Epidermal melanocyte (primary cell): ENCODE results near the gene ARHGAP11A.
"Not testable (repeated sequence)": the region's sequence is repeated elsewhere in the genome, so short reads cannot be mapped to it uniquely, and the experiment has no call there.

Experiments used
- DNase-seq: peaks from one replicate; pipeline ENCODE4 v3.0.0; 2011; ENCODE audit warnings: low spot score; ENCODE audit not compliant: insufficient read length

Gene ARHGAP11A, protein sequence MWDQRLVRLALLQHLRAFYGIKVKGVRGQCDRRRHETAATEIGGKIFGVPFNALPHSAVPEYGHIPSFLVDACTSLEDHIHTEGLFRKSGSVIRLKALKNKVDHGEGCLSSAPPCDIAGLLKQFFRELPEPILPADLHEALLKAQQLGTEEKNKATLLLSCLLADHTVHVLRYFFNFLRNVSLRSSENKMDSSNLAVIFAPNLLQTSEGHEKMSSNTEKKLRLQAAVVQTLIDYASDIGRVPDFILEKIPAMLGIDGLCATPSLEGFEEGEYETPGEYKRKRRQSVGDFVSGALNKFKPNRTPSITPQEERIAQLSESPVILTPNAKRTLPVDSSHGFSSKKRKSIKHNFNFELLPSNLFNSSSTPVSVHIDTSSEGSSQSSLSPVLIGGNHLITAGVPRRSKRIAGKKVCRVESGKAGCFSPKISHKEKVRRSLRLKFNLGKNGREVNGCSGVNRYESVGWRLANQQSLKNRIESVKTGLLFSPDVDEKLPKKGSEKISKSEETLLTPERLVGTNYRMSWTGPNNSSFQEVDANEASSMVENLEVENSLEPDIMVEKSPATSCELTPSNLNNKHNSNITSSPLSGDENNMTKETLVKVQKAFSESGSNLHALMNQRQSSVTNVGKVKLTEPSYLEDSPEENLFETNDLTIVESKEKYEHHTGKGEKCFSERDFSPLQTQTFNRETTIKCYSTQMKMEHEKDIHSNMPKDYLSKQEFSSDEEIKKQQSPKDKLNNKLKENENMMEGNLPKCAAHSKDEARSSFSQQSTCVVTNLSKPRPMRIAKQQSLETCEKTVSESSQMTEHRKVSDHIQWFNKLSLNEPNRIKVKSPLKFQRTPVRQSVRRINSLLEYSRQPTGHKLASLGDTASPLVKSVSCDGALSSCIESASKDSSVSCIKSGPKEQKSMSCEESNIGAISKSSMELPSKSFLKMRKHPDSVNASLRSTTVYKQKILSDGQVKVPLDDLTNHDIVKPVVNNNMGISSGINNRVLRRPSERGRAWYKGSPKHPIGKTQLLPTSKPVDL

DNA sequence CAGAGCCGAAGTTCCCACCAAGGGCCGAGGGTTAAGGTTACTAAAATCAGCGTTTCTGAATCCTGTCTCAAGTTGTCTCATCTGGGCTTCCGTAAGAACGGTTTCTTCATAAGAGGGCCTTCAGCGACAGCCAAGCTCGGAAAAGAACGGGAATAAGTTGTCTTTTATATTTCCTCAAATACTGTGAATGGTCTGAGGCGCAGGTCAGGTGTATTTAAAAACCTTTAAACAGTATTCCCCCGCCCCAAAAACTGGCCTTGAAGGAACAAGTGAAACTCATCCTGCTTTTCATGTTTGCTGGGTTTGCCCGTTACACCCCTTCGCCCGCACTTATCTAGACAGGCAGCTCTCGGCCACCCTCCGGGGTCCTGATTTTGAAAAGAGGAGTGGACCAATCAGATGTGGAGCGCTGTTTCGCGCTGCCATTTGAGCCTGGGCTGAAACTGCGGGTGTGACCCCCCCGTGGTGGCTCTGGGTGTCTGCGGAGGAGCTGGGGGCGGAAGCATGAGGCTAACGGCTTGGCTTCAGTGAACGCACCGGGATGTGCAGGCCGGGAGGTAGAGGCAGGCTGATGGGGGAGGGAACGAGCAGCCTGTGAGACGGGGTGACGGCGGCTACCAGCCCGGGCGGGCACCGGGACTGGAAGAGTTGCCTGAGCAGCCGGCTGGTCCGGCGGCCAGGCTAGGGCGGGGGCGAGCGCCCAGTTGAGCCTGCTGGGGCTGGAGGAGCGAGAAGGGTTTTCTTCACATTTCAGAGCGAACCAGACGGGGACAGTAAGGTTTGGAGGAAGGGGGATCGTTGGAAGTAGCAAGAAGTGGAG lies at the start of gene ARHGAP11A:
Gene ARHGAP11A, plus strand, starts transcription at position 454 of the 820 bp plus-strand sequence. CDS start 708 bp downstream, outside the sequence.
- DNase-seq, result peak; percentile 32

DNA sequence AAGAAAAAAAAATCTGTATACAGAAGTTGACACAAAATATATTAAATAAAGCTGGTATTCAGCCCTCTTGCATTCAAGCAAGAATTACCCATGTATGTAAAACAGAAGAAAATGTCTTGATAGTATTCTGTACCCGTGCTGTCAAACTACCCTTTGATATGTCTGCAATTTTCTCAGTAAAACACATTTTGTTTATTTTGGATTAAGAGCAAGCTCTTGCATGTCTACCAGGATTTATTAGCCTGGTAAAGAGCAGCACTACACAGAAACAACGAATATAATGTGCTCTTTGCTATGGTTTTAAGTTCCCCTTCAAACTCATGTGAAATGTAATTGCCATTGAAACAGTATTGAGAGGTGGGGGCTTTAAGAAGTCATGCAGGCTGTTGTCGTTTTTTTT lies 46.3 kb upstream of the ARHGAP11A start:
- not testable (repeated sequence) for DNase-seq

DNA sequence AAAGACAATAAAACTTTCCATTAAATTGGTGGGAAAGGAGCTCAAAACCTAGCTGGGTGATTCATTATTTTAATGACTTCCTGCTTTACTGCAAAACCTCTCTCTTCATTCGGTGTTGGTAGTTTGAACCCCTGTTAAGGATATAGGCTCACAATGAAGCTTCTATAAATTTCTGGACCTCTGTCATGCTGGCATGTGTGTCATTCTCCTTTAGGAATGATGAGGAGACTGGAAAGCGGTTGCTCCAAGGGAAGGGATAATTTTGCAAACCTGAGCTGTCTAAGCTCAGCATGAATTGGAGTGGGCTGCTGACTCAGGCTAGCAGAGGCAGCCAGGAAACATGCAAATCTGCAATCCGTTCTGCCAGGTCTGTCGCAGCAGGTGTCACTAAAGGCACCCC lies 36.8 kb upstream of the ARHGAP11A start:
- not testable (repeated sequence) for DNase-seq

DNA sequence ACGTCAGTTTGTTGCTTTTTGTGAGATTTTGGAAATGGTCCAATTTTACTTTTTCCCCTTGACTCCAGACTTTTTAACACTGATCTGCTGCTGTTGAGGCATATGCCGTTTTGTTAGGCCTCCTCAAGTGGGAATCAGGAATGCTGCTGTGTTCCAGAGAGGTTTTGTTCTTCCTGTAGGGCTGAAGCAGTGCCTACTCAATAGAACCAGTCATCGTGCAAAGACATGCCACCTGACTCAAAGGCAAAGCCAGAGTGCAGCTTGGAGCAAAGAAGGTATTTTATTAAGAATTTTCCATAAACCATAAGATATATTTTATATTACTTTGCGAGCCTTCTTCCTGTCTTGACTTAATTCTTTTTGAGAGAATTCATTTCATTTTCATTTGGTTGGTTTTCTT lies 29.5 kb upstream of the ARHGAP11A start:
- DNase-seq, result not testable (repeated sequence)

- not testable (repeated sequence) for DNase-seq
These were observed 22.2 kb upstream of the ARHGAP11A start, which contains the start of gene GOLGA8N for GRCh38 chr15:32593151-32593550. Gene GOLGA8N (plus strand): TSS chr15:32593456.

DNA sequence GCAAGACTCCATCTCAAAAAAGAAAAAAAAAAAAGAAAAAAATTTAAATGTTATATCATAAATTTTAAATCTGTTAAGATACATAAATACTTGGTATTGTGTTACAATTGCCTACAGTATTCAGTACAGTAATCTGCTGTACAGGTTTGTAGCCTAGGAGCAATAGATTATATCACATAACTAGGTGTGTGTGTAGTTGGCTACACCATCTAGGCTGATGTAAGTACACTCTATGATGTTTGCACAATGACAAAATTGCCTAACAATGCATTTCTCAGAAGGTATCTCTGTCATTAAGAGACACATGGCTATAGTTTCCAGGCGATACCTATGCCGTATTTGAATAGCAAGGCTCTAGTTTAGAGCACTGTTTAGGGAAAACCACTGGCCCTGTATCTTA lies 5.8 kb upstream of the ARHGAP11A start:
- not testable (repeated sequence) for DNase-seq

DNA sequence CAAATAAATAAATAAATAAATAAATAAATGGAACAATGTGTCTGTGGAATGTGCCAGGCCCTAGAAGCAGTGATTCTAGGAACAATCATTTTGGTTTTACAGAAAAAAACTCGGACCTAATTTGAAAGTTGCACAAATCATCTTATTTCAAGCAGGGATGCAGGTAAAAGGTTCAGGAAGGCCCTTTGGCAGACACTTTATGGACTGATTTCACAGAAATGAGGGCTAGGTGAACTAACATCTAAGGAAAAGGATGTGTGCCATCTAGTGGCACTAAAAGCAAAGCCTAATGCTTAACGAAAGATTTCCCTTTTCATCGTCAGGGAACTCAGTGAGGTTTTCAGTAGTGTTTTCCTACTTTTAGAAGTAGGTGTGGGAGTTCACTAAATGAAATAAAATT lies 4.6 kb upstream of the ARHGAP11A start:
- not testable (repeated sequence) for DNase-seq

DNA sequence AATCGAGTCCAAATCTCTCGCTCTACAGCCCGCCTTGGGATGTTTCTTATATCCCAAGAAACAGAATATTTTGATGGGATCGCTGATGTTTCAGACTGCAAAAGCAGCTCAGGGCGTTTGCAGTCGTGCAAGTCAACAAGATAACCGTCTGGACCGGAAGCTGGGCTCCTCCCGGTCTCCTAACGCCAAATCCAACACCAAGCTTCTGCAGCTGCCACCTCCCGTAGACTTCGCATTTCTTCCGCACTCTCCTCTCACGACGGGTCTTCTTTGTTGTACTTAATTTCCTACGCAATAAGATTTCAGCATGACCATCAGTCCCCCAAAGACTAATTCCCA lies 623 bp upstream of the ARHGAP11A start:
- not testable (repeated sequence) for DNase-seq

DNA sequence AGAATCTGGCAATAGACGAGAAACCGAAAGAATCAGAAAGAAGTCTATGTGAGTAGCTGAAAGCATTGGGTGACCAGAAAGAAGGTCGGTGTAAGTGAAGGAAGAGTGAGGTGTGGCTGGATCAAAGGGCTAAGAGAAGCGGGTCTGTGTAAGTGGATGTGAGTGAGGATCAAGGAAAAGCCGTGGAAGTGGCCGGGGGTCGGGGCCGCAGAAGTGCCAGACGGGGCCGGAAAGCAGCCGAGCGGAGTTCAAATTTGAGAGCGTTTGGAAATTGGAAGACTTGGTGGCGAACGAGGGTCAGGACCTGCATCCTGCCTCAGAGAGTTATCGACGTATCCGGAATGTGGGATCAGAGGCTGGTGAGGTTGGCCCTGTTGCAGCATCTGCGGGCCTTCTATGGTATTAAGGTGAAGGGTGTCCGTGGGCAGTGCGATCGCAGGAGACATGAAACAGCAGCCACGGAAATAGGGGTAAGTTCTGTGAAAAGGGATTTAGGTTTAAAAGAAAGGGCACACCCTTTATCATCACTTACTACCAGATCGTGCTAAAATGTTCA lies 645 bp downstream of the ARHGAP11A start:
- DNase-seq, result not testable (repeated sequence)

GRCh38 chr15:32636410-32636809 lies 21.1 kb downstream of the ARHGAP11A start:
- DNase-seq, result no peak

GRCh38 chr15:32636908-32637567 lies 21.7 kb downstream of the ARHGAP11A start:
- DNase-seq, result no peak

DNA sequence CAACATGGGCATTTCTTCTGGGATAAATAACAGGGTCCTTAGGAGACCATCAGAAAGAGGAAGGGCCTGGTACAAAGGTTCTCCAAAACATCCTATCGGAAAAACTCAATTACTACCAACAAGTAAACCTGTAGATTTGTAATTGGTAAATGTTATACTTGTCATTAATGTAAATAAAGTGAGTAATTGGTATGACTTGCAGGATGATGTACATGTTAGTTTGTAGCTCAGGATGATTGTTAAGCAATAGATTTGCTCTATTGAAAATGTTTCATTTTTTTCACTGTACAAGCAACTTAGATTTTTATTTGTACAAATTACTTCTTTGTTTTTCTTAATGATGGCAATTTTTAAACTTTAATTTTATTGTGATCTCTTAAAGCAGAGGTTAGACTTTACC lies 22.4 kb downstream of the ARHGAP11A start:
- DNase-seq, result no peak

DNA sequence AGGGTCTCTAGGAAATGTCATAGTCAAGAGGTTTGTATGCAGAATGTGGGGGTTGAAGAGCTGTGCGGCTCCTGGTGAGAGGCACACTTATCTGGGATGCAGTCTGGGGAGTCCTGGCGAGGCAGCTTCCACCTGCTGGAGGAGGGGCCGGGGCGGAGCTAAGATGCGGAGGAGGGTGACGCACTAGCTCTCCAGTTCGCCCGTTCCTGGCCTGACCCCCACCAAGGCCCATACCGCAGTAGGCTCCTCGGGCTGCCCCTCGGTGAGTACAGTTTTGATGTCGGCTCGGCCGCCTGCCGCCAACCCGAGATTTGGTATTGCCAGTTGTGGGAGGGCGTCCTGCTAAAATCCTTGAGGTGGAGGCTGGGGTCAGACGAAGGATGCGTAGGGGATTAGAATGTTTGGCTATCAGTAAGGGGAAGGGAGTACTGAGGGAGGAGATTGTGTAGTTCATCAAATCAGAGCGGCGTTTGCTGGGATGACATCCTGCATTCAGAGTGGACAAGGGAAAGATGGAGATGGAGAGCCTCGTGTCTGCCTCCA lies 26.3 kb downstream of the ARHGAP11A start, which contains the start of gene SCG5:
Gene SCG5, plus strand, starts transcription at position 194 of the 543 bp plus-strand sequence. CDS start 1,883 bp downstream, outside the sequence.
- DNase-seq, result no peak

DNA sequence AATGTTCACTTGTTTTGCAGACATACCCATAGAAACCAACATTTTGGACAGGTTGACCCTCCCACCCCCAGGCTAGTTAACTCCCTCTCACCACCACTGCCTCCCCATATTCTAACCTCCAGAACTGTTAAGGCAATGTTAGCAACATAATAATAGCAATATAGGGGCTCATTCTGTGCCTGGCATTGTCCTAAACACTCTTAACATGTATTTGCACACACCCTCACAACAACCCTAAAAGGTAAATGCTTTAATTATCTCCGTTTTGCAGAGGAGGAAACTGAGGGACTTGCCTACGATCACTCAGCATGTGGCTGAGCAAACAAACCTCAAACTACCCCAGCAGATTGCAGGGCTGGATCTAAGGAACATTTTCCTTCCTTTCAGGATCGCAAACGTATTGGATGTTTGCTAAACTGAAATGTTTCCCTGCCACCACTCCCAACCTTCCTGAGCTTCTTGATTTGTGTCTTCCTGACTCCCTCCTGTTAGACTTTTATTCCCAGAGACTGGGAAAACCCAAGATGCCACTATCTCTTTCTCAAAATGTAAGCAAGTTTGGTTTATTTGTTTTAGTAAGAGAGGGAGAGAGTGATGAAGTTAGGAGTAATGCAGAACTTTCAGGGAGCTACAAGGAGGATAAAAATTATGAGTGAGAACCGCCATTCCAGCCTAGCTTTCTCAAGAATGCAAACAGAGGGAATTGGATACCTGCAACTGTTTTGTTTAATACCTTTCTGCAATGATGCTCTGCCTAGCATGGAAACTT lies 27.5 kb downstream of the ARHGAP11A start:
- no peak for DNase-seq

DNA sequence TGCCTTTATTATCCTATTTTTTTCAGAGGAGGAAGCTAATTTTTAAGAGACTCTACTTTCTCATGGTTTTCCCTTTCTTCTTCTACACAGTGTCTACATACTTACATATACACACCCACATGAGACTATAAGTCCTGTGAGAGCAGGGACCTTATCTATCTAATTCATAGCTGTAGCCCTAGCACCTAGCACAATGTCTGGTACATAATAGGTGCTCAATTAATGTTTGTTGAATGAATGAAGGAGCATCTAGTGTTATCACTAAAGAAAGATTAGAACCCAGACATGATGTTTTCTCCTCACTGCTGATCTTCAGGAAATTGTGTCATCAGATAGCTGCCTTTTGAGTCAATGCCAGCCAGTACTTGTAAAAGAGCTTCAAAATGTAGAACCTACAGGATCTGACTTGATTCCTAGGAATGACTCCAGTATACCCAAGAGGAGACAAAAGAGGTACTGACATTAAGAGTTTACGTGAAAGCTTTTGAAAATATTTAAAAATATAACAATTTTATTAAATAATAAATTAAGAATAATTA lies 28.7 kb downstream of the ARHGAP11A start:
- no peak for DNase-seq

DNA sequence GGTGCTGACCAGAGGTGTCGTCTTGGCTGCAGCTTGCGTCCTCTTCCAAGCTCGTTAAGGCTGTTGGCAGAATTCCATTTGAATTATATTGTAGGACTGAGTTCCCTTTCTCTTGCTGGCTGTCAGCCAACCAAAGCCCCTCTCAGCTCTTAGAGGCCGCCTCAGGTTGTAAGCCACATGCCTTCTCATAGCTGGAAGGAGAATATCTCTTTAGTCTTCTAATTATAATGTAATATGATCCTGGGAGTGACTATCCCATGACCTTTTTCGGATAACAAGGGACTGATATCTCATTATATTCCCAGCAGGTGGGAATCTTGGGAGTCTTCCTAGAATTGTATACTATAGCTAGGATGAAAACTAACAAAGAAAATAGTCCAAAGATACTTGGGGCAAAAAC lies 31.0 kb downstream of the ARHGAP11A start:
- DNase-seq, result no peak

GRCh38 chr15:32649342-32649741 lies 34.0 kb downstream of the ARHGAP11A start:
- DNase-seq, result no peak

DNA sequence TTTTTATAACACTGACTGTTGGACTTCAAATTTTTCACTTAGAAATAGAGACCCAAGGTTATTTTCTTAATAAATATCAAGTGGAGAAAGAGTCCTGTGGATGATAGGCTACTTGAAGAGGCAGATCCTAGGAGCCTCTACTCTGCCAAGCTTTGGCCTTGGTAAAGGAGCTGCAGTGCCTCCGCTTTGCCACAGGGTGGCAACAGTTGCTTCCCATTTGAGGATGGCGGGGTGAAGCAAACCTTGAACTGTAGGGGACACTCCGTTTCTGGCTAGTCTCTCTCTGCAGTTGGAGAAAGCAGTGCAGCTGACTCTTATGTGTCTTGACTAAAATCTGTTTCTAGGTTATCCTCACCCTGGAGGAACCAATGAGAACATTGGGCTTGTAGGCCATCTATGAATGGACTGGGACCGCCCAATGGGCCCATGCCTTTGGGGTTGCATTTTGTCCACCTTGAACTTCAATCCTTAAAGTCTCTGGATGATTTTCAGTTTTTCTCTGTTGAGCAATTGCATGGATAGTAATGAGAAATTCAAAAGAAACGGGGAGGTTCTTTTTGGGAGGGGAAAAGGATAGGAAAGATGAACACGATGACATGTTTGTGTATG lies 36.0 kb downstream of the ARHGAP11A start:
- peak; percentile 78 for DNase-seq
